ENCODE results near the gene SLC7A14. TPM values are rescaled to one million over a fixed set of nuclear protein-coding genes. Genes with fewer than 3 reads are reported as not detected.

SLC7A14 gene
- total and polyA plus RNA-seq, 2 of the 13 experiments (the other 11 are each of a cell fraction or from before 2014, with no cell fraction given), result not detected

GRCh38 chr3:170531054-170531453, 54.8 kb downstream of the SLC7A14 start:
- BruUV-seq (replicated peaks), result no TSS peak
- H3K4me2 ChIP-seq (ENCODE audit: low read depth, low read length), result no peak overlapping the region
- no peak overlapping the region for H3K4me3 ChIP-seq (replicated peaks in 1 of 3; ENCODE audit: insufficient read depth in 1 of 3, low read depth in 2 of 3, low read length in 3 of 3)
- TF ChIP-seq ZEB1 (IDR thresholded peaks at IDR 0.05; ENCODE audit: insufficient replicate concordance, low read depth) (no peak), AGO1 (IDR thresholded peaks at IDR 0.05; ENCODE audit: low read depth, low read length, poor library complexity, severe bottlenecking) (no peak), ZNF251 (CRISPR knock-in tag; IDR thresholded peaks at IDR 0.05) (no peak), ZNF180 (CRISPR knock-in tag; IDR thresholded peaks at IDR 0.05; ENCODE audit: borderline replicate concordance, low read depth) (no peak), HNF4A (CRISPR knock-in tag; IDR thresholded peaks at IDR 0.05) (no peak), KDM2A (CRISPR knock-in tag; IDR thresholded peaks at IDR 0.05; ENCODE audit: borderline replicate concordance, low read depth) (no peak), KDM5B (CRISPR knock-in tag; IDR thresholded peaks at IDR 0.05; ENCODE audit: borderline replicate concordance) (no peak)
- intact Hi-C loops (cut with micrococcal nuclease; ENCODE audit: unreplicated experiment) (no loop called here), in situ Hi-C loops (cut with HindIII; ENCODE audit: extremely low pct_ligation_motif_present, low pct_unique_long_range_greater_than_20kb) (no loop called here)
- 25% methylated on average over 5 of the region's 6 CpGs for whole genome bisulfite sequencing (ENCODE audit: low lambda C conversion rate)
- no peak overlapping the region for H3K9ac ChIP-seq (ENCODE audit: insufficient read depth, low read depth, low read length)
- H4K20me1 ChIP-seq (ENCODE audit: insufficient read depth, low read length), result no peaks in the 10 kb centered on the region
- H2AFZ ChIP-seq (ENCODE audit: low read length), result no peak overlapping the region
- ChIA-PET CTCF (ENCODE audit: low intra/inter-chr PET ratio, low total read pairs) (no interaction called here), POLR2A (no interaction called here)
- no peak for DNase-seq (ENCODE audit: low spot score)
- H3K79me2 ChIP-seq (ENCODE audit: insufficient read depth, low read length), result no peaks in the 10 kb centered on the region
- FAIRE-seq, result no peak
- H3K36me3 ChIP-seq (replicated peaks in 1 of 2; ENCODE audit: control insufficient read depth in 1 of 2, insufficient read depth in 2 of 2, low read length in 2 of 2), result no peaks in the 10 kb centered on the region
- ATAC-seq, result no peak
- H3K27ac ChIP-seq (ENCODE audit: extremely low read length, insufficient read depth, low read length), result no peak overlapping the region
- H3K27me3 ChIP-seq (ENCODE audit: control insufficient read depth in 1 of 2, insufficient read depth in 2 of 2, low read length in 2 of 2), result peaks cover 3 to 24% of the 10 kb centered on the region in 2 experiments; a peak in 4 of 5 replicates
- H3K9me3 ChIP-seq (ENCODE audit: low read length), result no peaks in the 10 kb centered on the region
- no peaks in the 10 kb centered on the region for H3K4me1 ChIP-seq (ENCODE audit: insufficient read depth, low read length)

GRCh38 chr3:170529912-170530311, 56.0 kb downstream of the SLC7A14 start:
- BruUV-seq (replicated peaks), result no TSS peak
- Histone ChIP-seq H3K27me3 (ENCODE audit: control insufficient read depth in 1 of 2, insufficient read depth in 2 of 2, low read length in 2 of 2) (peaks cover 3 to 24% of the 10 kb centered on the region in 2 experiments; a peak in 4 of 5 replicates), H3K36me3 (replicated peaks in 1 of 2; ENCODE audit: control insufficient read depth in 1 of 2, insufficient read depth in 2 of 2, low read length in 2 of 2) (no peaks in the 10 kb centered on the region), H3K4me3 (replicated peaks in 1 of 3; ENCODE audit: insufficient read depth in 1 of 3, low read depth in 2 of 3, low read length in 3 of 3) (no peak overlapping the region), H3K9ac (ENCODE audit: insufficient read depth, low read depth, low read length) (no peak overlapping the region), H3K9me3 (ENCODE audit: low read length) (no peaks in the 10 kb centered on the region), H3K4me2 (ENCODE audit: low read depth, low read length) (no peak overlapping the region), H2AFZ (ENCODE audit: low read length) (no peak overlapping the region), H3K27ac (ENCODE audit: extremely low read length, insufficient read depth, low read length) (no peak overlapping the region), H3K4me1 (ENCODE audit: insufficient read depth, low read length) (no peaks in the 10 kb centered on the region), H3K79me2 (ENCODE audit: insufficient read depth, low read length) (no peaks in the 10 kb centered on the region), H4K20me1 (ENCODE audit: insufficient read depth, low read length) (no peaks in the 10 kb centered on the region)
- no peak for ATAC-seq
- 29% methylated on average over 4 of the region's 4 CpGs for WGBS (ENCODE audit: low lambda C conversion rate)
- intact Hi-C loops (cut with micrococcal nuclease; ENCODE audit: unreplicated experiment), result no loop called here
- in situ Hi-C loops (cut with HindIII; ENCODE audit: extremely low pct_ligation_motif_present, low pct_unique_long_range_greater_than_20kb), result no loop called here
- no peak for DNase-seq (ENCODE audit: low spot score)
- no peak for FAIRE-seq
- ChIA-PET CTCF (ENCODE audit: low intra/inter-chr PET ratio, low total read pairs) (no interaction called here), POLR2A (no interaction called here)
- no peak for TF ChIP-seq TFE3 (CRISPR knock-in tag; IDR thresholded peaks at IDR 0.05)
